Fibroblast of lung (primary cell): ENCODE measurements around the gene C2CD4B.

ENCODE experiments used
- CTCF ChIP-seq, 2 donors: IDR thresholded peaks in 1 of 2; conservative IDR thresholded peaks in 1 of 2; 1 replicate in 1 of 2; 2 replicates in 1 of 2; pipeline ENCODE4 v1.5.1; 2011 to 2012; ENCODE audit warnings: low read length in 2 of 2, control low read depth in 1 of 2, inconsistent platforms in 1 of 2, low read depth in 1 of 2, mild to moderate bottlenecking in 1 of 2
- EZH2 ChIP-seq: IDR thresholded peaks from 2 replicates; pipeline ENCODE4 v1.5.1; 2012; ENCODE audit warnings: low read length, control low read depth, mild to moderate bottlenecking; ENCODE audit errors: missing control alignments

- TF ChIP-seq EZH2 (no peak), CTCF (conservative IDR thresholded peaks at IDR 0.05 in 1 of 2, IDR thresholded peaks at IDR 0.05 in 1 of 2; ENCODE audit: low read depth in 1 of 2, low read length in 2 of 2) (no peak)
Measured at GRCh38 chr15:62147149-62147548, 17.9 kb downstream of the C2CD4B start.
